ENCODE measurements around the gene NUP54.

DNA sequence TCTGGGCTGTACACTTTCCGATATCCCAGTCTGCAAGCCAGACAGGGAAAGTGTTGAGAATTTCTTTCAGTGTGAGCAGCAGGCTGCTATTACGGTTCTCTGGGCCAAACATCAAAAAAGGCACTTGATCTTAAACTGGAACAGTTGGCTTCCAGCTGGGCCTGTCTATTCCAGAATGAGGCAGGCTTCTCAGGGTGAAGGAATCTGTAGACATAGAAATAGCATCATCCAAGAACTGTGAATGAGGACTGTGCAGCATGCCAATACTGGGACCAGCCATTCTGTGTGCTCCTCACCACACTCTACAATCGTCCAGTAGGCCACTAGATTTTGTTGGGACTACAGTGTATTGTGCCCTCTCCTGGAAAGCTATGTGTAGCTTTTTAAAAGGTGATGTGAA is 42.5 kb downstream of the NUP54 start:
- TF ChIP-seq, protein P1, sequence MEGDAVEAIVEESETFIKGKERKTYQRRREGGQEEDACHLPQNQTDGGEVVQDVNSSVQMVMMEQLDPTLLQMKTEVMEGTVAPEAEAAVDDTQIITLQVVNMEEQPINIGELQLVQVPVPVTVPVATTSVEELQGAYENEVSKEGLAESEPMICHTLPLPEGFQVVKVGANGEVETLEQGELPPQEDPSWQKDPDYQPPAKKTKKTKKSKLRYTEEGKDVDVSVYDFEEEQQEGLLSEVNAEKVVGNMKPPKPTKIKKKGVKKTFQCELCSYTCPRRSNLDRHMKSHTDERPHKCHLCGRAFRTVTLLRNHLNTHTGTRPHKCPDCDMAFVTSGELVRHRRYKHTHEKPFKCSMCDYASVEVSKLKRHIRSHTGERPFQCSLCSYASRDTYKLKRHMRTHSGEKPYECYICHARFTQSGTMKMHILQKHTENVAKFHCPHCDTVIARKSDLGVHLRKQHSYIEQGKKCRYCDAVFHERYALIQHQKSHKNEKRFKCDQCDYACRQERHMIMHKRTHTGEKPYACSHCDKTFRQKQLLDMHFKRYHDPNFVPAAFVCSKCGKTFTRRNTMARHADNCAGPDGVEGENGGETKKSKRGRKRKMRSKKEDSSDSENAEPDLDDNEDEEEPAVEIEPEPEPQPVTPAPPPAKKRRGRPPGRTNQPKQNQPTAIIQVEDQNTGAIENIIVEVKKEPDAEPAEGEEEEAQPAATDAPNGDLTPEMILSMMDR (IDR thresholded peaks at IDR 0.05; ENCODE audit: low read depth, low read length, poor library complexity, severe bottlenecking) = no peak
- TF ChIP-seq EZH2phosphoT487 (IDR thresholded peaks at IDR 0.05; ENCODE audit: borderline replicate concordance, low read length) = no peak

Measured in DOHH2 (cell line).